ENCODE data around the gene F2RL3.

The F2RL3 gene

DNA sequence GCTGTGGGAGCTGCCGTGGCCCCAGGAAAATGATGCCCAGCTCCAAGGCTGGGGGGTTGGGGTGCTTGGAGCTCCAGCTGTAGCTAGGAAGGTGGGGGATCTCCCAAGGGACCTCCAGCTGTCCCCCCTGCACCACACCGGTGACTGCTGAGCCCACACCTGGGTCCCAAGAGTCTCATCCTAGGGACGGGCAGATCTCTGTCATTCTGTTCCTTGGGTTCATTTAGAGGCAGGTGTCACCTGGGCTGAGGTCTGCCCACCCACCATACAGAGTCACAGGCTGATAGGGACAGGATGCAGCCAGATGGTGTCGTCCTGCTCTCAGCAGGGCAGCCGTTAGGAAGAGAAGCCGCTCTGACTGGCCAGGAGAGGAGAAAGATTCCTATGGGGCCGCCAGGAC lies 5.3 kb downstream of the F2RL3 start:
- DNase-seq (ENCODE audit: low read depth, low spot score) = no peak

- no peak for DNase-seq (ENCODE audit: low read depth, low spot score)
These were observed 6.8 kb downstream of the F2RL3 start for GRCh38 chr19:16895467-16896145.

DNA sequence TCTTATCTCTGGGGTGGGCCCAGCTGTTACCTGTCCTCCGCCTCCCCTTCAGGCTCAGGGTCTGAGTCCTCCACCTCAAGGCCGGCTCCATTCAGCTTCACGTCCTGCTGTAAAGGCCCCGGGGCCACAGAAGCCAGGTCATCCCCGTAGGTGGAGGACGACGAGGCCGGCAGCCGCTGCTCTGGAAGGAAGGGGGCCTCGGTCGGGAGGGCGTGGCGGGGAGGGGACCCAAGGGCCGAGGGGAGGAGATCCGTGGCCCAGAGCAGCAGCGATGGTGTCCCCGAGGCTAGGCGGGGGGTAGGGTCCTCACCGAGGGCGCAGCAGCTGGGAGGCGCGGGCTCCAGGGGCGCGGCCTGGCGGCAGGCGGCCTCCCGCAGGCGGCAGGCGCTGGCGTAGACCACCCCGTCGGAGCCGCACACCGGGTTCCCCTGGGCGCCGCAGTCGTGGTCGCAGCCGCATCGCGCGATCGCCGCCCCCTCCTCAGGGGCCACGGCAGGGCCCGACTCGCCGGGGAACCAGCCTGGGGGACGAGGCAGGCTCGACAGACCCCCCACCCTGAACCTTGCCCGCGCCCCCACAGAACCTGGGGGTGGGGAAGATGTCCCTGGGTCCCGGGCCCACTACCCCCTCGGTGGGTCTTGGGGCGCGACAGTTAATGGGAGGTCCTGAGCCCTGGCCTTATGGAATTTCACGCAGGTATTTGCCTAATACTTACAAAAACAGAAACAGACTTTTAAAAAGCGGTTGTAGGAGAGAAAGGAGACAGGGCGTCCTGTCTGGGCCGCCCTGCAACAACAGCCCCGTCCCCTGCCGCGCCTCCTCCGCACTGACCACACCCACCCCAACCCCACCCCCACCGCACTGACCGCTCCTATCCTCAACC lies 7.6 kb downstream of the F2RL3 start:
- no peak for DNase-seq (ENCODE audit: low read depth, low spot score)

DNA sequence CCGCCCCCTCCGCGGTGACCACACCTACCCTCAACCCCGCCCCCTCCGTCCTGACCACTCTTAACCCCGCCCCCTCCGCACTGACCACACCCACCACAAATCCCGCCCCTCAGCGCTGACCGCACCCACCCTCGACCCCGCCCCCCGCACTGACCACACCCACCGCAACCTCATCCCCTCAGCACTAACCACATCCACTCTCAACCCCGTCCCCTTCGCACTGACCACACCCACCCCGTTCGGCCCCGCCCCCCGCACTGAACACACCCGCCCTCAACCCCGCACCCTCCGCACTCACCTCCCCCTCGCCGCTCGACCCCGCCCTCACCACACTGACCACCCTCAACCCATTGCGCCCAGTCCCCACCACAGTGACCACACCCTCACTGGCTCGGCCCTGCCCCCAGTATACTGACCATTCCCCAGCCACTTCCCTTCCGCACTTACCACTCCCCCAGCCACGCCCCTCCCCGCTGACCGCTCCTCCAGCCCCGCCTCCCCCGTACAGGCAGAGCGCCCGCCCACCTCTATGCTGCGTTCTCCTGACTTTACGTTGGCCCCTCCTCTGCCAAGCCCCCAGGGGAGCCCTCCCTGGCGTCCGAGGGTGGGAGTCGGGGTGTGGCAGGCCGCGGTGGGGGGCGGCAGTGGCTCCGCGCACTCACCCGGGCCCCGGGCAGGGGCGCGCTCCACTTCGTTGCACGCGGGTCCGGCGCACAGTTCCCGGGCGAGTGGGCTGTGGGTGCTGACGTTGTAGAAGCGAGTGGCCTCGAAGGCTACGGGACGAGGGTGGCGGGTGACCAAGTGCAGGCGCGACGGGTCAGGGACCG lies 8.4 kb downstream of the F2RL3 start:
- DNase-seq (ENCODE audit: low read depth, low spot score) = peak; percentile 29

- no peak for DNase-seq (ENCODE audit: low read depth, low spot score)
These were observed 9.0 kb downstream of the F2RL3 start for GRCh38 chr19:16897856-16898161.

GRCh38 chr19:16898361-16899015 lies 9.7 kb downstream of the F2RL3 start:
- no peak for DNase-seq (ENCODE audit: low read depth, low spot score)

- DNase-seq (ENCODE audit: low read depth, low spot score) = no peak
These were observed 10.8 kb downstream of the F2RL3 start for GRCh38 chr19:16899566-16900075.

- no peak for DNase-seq (ENCODE audit: low read depth, low spot score)
These were observed 12.8 kb downstream of the F2RL3 start for GRCh38 chr19:16901491-16902175.

GRCh38 chr19:16902545-16902944 lies 13.7 kb downstream of the F2RL3 start:
- DNase-seq (ENCODE audit: low read depth, low spot score) = no peak

DNA sequence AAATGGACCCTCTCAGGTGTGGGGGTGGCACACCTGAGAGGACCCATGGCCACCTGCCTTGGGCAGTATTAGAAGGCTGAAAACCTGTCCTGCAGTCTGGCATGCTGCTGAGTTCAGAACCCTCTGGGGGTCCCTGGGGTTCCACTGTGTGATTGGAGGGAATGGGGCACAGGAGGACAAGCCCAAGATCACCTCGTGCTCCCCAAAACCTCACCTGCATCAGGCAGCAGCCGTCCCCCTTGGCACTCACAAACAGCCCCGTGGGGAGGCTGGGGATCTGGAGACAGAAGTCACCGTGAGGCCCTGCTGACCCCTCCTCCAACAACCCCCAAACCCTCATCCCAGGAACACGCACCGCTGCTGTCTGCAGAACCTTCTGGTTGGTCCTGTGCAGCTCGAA lies 14.5 kb downstream of the F2RL3 start:
- no peak for DNase-seq (ENCODE audit: low read depth, low spot score)

- DNase-seq (ENCODE audit: low read depth, low spot score) = no peak
These were observed 15.8 kb downstream of the F2RL3 start for GRCh38 chr19:16904599-16904998.

- no peak for DNase-seq (ENCODE audit: low read depth, low spot score)
These were observed 20.0 kb downstream of the F2RL3 start for GRCh38 chr19:16908759-16909158.

DNA sequence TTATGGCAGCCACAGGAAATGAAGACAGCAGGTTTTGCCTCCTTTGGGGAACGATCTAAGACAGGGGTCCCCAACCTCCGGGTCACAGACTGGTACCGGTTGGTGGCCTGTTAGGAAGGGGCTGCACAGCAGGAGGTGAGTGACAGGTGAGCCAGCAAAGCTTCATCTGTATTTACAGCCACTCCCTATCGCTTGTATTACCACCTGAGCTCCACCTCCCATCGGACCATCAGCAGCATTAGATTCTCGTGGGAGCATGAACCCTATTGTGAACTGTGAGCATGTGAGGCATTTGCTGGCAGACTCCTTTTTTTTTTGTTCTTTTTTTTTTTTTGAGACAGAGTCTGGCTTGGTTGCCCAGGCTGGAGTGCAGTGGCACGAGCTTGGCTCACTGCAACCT lies 22.2 kb downstream of the F2RL3 start:
- no peak for DNase-seq (ENCODE audit: low read depth, low spot score)

- no peak for DNase-seq (ENCODE audit: low read depth, low spot score)
These were observed 24.0 kb downstream of the F2RL3 start for GRCh38 chr19:16912780-16913179.

DNA sequence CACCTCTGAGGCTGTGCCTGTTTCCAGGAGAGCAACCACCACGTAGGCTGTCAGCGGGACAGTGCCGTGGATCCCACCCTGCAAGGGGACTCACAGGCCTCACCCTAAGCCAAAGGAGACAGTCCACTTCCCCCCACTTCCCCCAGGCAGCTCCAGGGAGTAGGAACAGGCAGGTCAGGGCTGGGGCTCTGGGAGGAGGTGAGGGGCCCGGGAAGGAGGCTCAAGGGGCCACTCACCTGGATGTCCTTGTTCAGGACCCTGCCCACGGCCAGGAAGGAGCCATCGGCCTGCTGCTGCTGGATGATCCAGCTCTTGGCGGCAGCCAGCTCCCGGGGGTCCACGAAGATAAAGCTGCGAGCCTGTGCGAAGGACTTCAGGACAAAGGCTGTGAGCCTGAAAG lies 25.6 kb downstream of the F2RL3 start:
- no peak for DNase-seq (ENCODE audit: low read depth, low spot score)

DNA sequence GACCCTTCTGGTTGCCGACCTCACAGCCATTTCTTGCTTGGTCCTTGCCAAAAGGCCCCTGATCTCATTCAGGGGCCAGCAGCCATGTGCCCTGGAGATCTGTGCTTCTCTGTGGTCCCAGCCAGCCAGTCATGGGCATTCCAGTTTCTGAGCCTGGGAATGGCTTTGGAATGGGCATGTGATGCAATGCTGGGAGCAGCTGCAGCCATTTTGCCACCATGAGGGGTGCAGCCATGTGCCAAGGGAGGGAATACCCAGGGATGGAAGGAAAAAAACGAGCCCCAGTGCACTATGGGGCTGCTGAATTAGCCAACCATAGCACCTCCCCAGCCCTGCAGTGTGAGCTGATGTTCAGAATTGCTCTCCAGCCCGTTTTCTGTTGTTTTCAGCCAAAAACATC lies 26.3 kb downstream of the F2RL3 start:
- no peak for DNase-seq (ENCODE audit: low read depth, low spot score)

- DNase-seq (ENCODE audit: low read depth, low spot score) = no peak
These were observed 26.9 kb downstream of the F2RL3 start for GRCh38 chr19:16915734-16916133.

DNA sequence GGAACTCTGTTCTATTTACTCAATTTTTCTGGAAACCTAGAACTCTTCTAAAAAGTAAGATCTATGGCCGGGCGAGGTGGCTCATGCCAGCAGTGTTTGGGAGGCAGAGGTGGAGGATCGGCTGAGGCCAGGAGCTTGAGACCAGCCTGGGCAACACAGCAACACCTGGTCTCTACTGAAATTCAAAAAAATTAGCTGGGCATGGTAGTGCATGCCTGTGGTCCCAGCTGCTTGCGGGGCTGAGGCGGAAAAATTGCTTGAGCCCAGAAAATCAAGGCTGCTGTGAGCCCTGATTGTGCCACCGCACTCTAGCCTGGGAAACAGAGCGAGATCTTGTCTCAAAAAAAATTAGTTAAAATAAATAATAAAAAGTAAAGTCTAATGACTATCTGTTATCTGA lies 28.6 kb downstream of the F2RL3 start:
- no peak for DNase-seq (ENCODE audit: low read depth, low spot score)

GRCh38 chr19:16919496-16919895 lies 30.7 kb downstream of the F2RL3 start:
- DNase-seq (ENCODE audit: low read depth, low spot score) = no peak

GRCh38 chr19:16920816-16921529 lies 32.2 kb downstream of the F2RL3 start:
- no peak for DNase-seq (ENCODE audit: low read depth, low spot score)
